ENCODE measurements around the gene USP44. TPM values are rescaled to one million over a fixed set of nuclear protein-coding genes. Genes with fewer than 3 reads are reported as not detected.

USP44 gene
- total RNA-seq, 1 donor from 2014 or later, result 4.5 TPM

DNA sequence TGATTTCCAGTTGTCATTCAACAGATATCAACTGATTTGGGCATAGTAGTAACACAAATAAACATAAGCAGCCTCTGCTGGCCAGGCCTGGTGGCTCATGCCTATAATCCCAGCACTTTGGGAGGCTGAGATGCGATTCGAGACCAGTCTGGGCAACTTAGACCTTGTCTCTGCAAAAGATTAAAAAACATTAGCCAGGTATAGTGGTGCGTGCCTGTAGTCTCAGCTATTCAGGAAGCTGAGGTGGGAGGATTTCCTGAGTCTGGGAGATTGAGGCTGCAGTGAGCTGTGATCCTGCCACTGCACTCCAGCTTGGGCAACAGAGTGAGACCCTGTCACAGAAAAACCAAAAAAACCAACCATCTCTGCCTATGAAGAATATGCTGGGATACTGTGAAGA, 70.2 kb downstream of the USP44 start:
- Mint-ChIP-seq H3K4me3 (peak overlapping the region; percentile 36), H3K27ac (peak overlapping the region; percentile 25), H3K27me3 (no peaks in the 10 kb centered on the region), H3K36me3 (ENCODE audit: low read depth) (peaks cover 55% of the 10 kb centered on the region), H3K9me3 (no peaks in the 10 kb centered on the region), H3K4me1 (peaks cover 51% of the 10 kb centered on the region)
- no peak for DNase-seq
- intact Hi-C loops (cut with micrococcal nuclease), result no loop called here

- Mint-ChIP-seq H3K9me3 (no peaks in the 10 kb centered on the region), H3K36me3 (ENCODE audit: low read depth) (peaks cover 61% of the 10 kb centered on the region), H3K27me3 (no peaks in the 10 kb centered on the region), H3K27ac (no peak overlapping the region), H3K4me3 (peak overlapping the region; percentile 39), H3K4me1 (peaks cover 59% of the 10 kb centered on the region)
- intact Hi-C loops (cut with micrococcal nuclease), result no loop called here
- no peak for DNase-seq
These were observed 71.0 kb downstream of the USP44 start for GRCh38 chr12:95480230-95480629.

DNA sequence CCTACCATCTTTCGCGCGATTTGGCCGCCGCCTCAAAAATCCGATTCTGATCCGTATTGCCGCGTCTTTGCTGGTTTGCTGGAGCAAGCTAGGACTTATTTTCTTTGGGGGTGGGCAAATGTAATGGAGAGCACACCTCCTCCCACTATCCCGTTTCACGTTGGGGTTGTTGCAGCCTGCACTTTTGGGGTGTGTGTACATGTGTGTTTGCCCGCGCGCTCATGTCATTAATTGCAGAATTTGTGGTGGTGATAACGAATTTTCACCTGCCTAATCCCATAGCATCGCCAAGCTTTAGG, 76.7 kb downstream of the USP44 start:
- H3K4me1 Mint-ChIP-seq, result peaks cover 35% of the 10 kb centered on the region
- DNase-seq, result no peak
- H3K36me3 Mint-ChIP-seq (ENCODE audit: low read depth), result peaks cover 40% of the 10 kb centered on the region
- H3K4me3 Mint-ChIP-seq, result peak overlapping the region; percentile 94
- intact Hi-C loops (cut with micrococcal nuclease), result loop anchor here (1.0 to 10.0 kb wide), 7 partner anchors 74 to 1430 kb away; partner anchors contain the start of genes FGD6, NEDD1, NR2C1 and SNRPF
- H3K9me3 Mint-ChIP-seq, result no peaks in the 10 kb centered on the region
- H3K27ac Mint-ChIP-seq, result peak overlapping the region; percentile 100
- no peaks in the 10 kb centered on the region for H3K27me3 Mint-ChIP-seq

GRCh38 chr12:95473884-95474659, 77.2 kb downstream of the USP44 start, which contains the start of gene METAP2:
Gene METAP2, plus strand, starts transcription at chr12:95474152. Its CDS starts 28 bp downstream, at chr12:95474180.
- peak; percentile 97 for DNase-seq
- H3K27me3 Mint-ChIP-seq, result no peaks in the 10 kb centered on the region
- H3K4me1 Mint-ChIP-seq, result peaks cover 32% of the 10 kb centered on the region
- peak within 1 kb of the TSS; percentile 100 for H3K27ac Mint-ChIP-seq
- intact Hi-C loops (cut with micrococcal nuclease), result loop anchor here (1.0 to 10.0 kb wide), 7 partner anchors 75 to 1431 kb away; partner anchors contain the start of genes FGD6, NEDD1, NR2C1 and SNRPF
- no peaks in the 10 kb centered on the region for H3K9me3 Mint-ChIP-seq
- H3K36me3 Mint-ChIP-seq (ENCODE audit: low read depth), result peaks cover 36% of the 10 kb centered on the region
- H3K4me3 Mint-ChIP-seq, result peak within 1 kb of the TSS; percentile 94

DNA sequence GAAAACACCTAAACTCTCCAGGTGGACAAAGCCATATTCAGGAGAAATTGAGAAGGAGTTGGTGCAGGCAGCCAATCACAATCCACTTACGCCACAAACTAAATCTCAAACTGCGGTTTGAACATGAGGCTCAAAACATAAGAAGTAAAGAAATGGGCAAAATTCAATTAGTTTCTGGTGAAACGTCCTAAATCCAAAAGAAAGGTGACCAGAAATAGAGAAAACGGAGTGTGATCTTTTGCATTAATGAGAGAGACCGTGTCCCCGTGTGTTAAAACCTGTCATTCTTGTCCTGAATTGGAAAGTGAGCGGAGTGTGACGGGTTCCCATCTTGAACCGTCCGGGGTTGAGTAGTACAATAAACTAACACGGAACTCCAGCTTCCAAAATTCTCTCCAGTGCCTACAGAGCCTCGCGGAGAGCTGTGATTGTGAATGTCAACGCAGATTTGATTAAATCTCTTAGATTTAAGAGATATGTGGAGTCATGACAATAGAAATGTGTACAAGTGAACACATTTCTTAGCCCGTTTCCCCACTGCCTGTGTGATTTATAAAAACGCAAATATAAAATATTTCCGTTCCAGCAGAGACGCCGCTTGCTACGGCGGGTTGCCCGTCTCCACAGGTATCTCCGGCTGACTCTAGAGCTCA, 77.9 kb downstream of the USP44 start:
- H3K4me1 Mint-ChIP-seq, result peaks cover 26% of the 10 kb centered on the region
- H3K9me3 Mint-ChIP-seq, result no peaks in the 10 kb centered on the region
- H3K36me3 Mint-ChIP-seq (ENCODE audit: low read depth), result peaks cover 29% of the 10 kb centered on the region
- intact Hi-C loops (cut with micrococcal nuclease), result loop anchor here (5.0 to 10.0 kb wide), 3 partner anchors 381 to 1431 kb away; partner anchors contain the start of genes NEDD1 and SNRPF
- peak overlapping the region; percentile 100 for H3K27ac Mint-ChIP-seq
- H3K4me3 Mint-ChIP-seq, result peak overlapping the region; percentile 94
- H3K27me3 Mint-ChIP-seq, result no peaks in the 10 kb centered on the region
- peak; percentile 80 for DNase-seq

GRCh38 chr12:95470300-95470699, 81.0 kb downstream of the USP44 start:
- Mint-ChIP-seq H3K36me3 (ENCODE audit: low read depth) (peaks cover 2% of the 10 kb centered on the region), H3K27me3 (no peaks in the 10 kb centered on the region), H3K9me3 (no peaks in the 10 kb centered on the region), H3K4me1 (peaks cover 6% of the 10 kb centered on the region), H3K4me3 (no peak overlapping the region), H3K27ac (no peak overlapping the region)
- no peak for DNase-seq
- intact Hi-C loops (cut with micrococcal nuclease), result loop anchor here (5.0 to 10.0 kb wide), 3 partner anchors 385 to 1435 kb away; partner anchors contain the start of genes NEDD1 and SNRPF

Other genes with a start within 250 kb of the USP44 start
- 125 and 133 TPM in 2 replicates for gene METAP2, start 77.3 kb downstream of the USP44 start, total RNA-seq
- gene NTN4, start 239.3 kb upstream of the USP44 start, total RNA-seq, result not detected in 2 replicates